ENCODE results near the gene SLC25A21.

Gene SLC25A21

GRCh38 chr14:36768638-36769337 lies 403.6 kb downstream of the SLC25A21 start:
- TF ChIP-seq CTCF (IDR thresholded peaks at IDR 0.05; ENCODE audit: insufficient read depth, low read depth, low read length, missing control alignments) = no peak
- H3K4me3 ChIP-seq (ENCODE audit: low read length) = no peak overlapping the region
- DNase-seq (ENCODE audit: low read depth) = no peak

- TF ChIP-seq CTCF (IDR thresholded peaks at IDR 0.05; ENCODE audit: insufficient read depth, low read depth, low read length, missing control alignments) = no peak
- peak; percentile 99 for DNase-seq (ENCODE audit: low read depth)
Observed at GRCh38 chr14:36767603-36768281, 404.7 kb downstream of the SLC25A21 start.

GRCh38 chr14:36766974-36767373 lies 405.4 kb downstream of the SLC25A21 start:
- no peak for TF ChIP-seq CTCF (IDR thresholded peaks at IDR 0.05; ENCODE audit: insufficient read depth, low read depth, low read length, missing control alignments)
- no peak overlapping the region for H3K4me3 ChIP-seq (ENCODE audit: low read length)
- DNase-seq (ENCODE audit: low read depth) = no peak

More at GRCh38 chr14:36767603-36768281, 404.7 kb downstream of the SLC25A21 start:
- H3K4me3 ChIP-seq (ENCODE audit: low read length) = no peak overlapping the region

- no peak overlapping the region for H3K4me3 ChIP-seq (ENCODE audit: low read length)
- no peak for TF ChIP-seq CTCF (IDR thresholded peaks at IDR 0.05; ENCODE audit: insufficient read depth, low read depth, low read length, missing control alignments)
- peak; percentile 45 for DNase-seq (ENCODE audit: low read depth)
Observed at GRCh38 chr14:36757734-36758601, 414.4 kb downstream of the SLC25A21 start.

GRCh38 chr14:36756226-36756625 lies 416.2 kb downstream of the SLC25A21 start:
- TF ChIP-seq CTCF (IDR thresholded peaks at IDR 0.05; ENCODE audit: insufficient read depth, low read depth, low read length, missing control alignments) = no peak
- DNase-seq (ENCODE audit: low read depth) = no peak
- no peak overlapping the region for H3K4me3 ChIP-seq (ENCODE audit: low read length)

GRCh38 chr14:36755756-36756155 lies 416.6 kb downstream of the SLC25A21 start:
- H3K4me3 ChIP-seq (ENCODE audit: low read length) = no peak overlapping the region
- DNase-seq (ENCODE audit: low read depth) = no peak
- peak; percentile 15 for TF ChIP-seq CTCF (IDR thresholded peaks at IDR 0.05; ENCODE audit: insufficient read depth, low read depth, low read length, missing control alignments)

All from epithelial cell of esophagus (primary cell).